B cell (primary cell): ENCODE measurements around the gene PSMG3.

Experiments used
- EZH2 ChIP-seq: IDR thresholded peaks from 2 replicates; pipeline ENCODE4 v1.6.1; 2012; ENCODE audit warnings: borderline replicate concordance, low read depth, mild to moderate bottlenecking, moderate library complexity, low read length; ENCODE audit not compliant: insufficient read depth, poor library complexity, severe bottlenecking
- TF ChIP-seq, protein P1 (sequence below): fragments of 200-600 bp; IDR thresholded peaks from one replicate; pipeline ENCODE4 v1.8.0; 2022; ENCODE audit warnings: antibody characterized with exemption, mild to moderate bottlenecking

DNA sequence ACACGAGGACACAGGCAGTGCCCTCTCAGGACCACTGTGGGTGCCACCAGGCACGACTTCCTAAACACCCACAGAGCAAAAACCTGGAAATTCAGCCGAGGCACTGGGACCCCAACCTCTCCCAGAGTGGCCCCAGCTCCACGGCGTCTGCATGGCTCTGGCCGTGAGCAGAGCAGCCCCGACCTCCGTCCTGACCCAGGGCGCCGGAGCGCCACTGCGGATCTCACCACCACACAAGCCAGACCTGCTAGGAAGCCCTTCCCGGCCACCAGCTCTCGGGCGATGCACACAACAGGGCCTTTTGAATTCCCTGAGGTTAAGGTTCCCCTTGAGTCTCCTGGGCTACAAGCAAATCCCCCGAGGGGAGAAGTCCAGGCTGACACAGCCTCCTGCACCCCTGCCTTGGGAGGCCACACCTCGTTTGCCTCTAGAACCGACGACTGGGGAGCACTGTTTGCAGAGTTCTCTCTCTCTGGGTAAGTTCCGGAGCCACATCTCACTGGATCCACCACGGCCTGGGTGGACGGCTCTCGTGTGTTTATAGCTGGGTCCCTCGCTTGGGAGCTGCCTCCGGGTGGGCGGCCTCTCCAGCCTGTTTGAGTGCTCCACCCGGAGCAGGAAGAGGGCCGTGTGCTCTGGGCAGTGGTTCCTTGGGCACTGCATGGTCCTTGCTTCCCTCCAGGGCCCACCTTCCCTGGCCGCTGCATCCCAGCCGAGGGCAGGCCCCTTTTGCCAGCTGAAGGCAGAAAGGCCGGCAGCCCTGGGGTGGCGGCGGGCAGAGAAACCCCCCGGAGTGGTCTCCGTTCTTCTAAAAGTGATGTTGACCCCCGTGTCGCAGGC lies 15.5 kb upstream of the PSMG3 start:
- TF ChIP-seq, protein P1, sequence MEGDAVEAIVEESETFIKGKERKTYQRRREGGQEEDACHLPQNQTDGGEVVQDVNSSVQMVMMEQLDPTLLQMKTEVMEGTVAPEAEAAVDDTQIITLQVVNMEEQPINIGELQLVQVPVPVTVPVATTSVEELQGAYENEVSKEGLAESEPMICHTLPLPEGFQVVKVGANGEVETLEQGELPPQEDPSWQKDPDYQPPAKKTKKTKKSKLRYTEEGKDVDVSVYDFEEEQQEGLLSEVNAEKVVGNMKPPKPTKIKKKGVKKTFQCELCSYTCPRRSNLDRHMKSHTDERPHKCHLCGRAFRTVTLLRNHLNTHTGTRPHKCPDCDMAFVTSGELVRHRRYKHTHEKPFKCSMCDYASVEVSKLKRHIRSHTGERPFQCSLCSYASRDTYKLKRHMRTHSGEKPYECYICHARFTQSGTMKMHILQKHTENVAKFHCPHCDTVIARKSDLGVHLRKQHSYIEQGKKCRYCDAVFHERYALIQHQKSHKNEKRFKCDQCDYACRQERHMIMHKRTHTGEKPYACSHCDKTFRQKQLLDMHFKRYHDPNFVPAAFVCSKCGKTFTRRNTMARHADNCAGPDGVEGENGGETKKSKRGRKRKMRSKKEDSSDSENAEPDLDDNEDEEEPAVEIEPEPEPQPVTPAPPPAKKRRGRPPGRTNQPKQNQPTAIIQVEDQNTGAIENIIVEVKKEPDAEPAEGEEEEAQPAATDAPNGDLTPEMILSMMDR = no peak
- TF ChIP-seq EZH2 = no peak
